K562 (cell line): Measurements from ENCODE around the gene ZFHX2. TPM values are rescaled to one million over a fixed set of nuclear protein-coding genes. Genes with fewer than 3 reads are reported as not detected.

ENCODE experiments used
- ATAC-seq: fragments of 200-7000 bp; cut with Tn5 transposase; 3 replicates; pipeline ENCODE4 v1.9.1; 2020; ENCODE audit warnings: moderate library complexity
- BruUV-seq: library from RNA; stranded (reverse); fragments of 400-500 nt; replicated peaks from 2 replicates; lab custom pipeline; 2021; lab: Mats Ljungman, UMichigan
- CTCF ChIA-PET: fragments of 300-600 bp; formaldehyde crosslinking; extraction: SDS; loops from one replicate; lab custom pipeline; 2021; ENCODE audit warnings: low intra/inter-chr PET ratio; lab: Yijun Ruan, JAX
- POLR2A ChIA-PET: fragments of 300-600, 350-650 bp; sonication (Branson Sonifier 250); formaldehyde crosslinking; extraction: SDS; loops from one replicate; lab custom pipeline; 2021; ENCODE audit warnings: antibody characterized with exemption, inconsistent platforms; lab: Yijun Ruan, JAX
- DNase-seq, 4 experiments: peaks; one replicate each; pipeline versions ENCODE4 v3.0.0 to v3.0.0-alpha.2; 2011 to 2018; ENCODE audit warnings: low spot score in 3 of 4, mixed read lengths in 3 of 4; ENCODE audit errors: extremely low read depth in 1 of 4
- FAIRE-seq: peaks from 2 replicates; lab custom pipeline; 2011; peaks lifted over from hg19 to GRCh38; lab: Jason Lieb, UNC
- H2AFZ ChIP-seq: 2 replicates; pipeline ENCODE4 v1.6.0; 2011; ENCODE audit warnings: low read depth, low read length, control low read depth, inconsistent platforms
- H3K27ac ChIP-seq: fragments of 200-600 bp; 3 replicates; pipeline ENCODE4 v1.8.0; 2011; ENCODE audit warnings: low read depth, mild to moderate bottlenecking, control low read depth, inconsistent platforms, low read length, moderate library complexity, mixed read lengths; ENCODE audit errors: extremely low read depth
- H3K27me3 ChIP-seq, 2 experiments: fragments of 300-600 bp in 1 of 2; 2 replicates in 1 of 2; 3 replicates in 1 of 2; pipeline versions ENCODE4 v1.6.0 to v1.8.0; 2011; ENCODE audit warnings: inconsistent platforms in 2 of 2, low read length in 2 of 2, mild to moderate bottlenecking in 1 of 2, mixed read lengths in 1 of 2, moderate library complexity in 1 of 2; ENCODE audit not compliant: control insufficient read depth in 2 of 2, insufficient read depth in 2 of 2
- H3K36me3 ChIP-seq: fragments of 300-600 bp; 3 replicates; pipeline ENCODE4 v1.8.0; 2011; ENCODE audit warnings: mild to moderate bottlenecking, low read length, inconsistent platforms; ENCODE audit not compliant: control insufficient read depth, insufficient read depth
- H3K4me1 ChIP-seq, 2 experiments: fragments of 200-600 bp in 1 of 2; replicated peaks in 1 of 2; 2 replicates in 1 of 2; 3 replicates in 1 of 2; pipeline versions ENCODE4 v1.5.1 to v1.8.0; 2011; ENCODE audit warnings: inconsistent platforms in 2 of 2, low read length in 2 of 2, mild to moderate bottlenecking in 1 of 2, mixed read lengths in 1 of 2, moderate library complexity in 1 of 2; ENCODE audit not compliant: control insufficient read depth in 2 of 2, insufficient read depth in 2 of 2
- H3K4me2 ChIP-seq: 2 replicates; pipeline ENCODE4 v1.6.1; 2011; ENCODE audit warnings: low read length, control low read depth, inconsistent platforms, mixed read lengths; ENCODE audit not compliant: insufficient read depth
- H3K4me3 ChIP-seq: fragments of 200-600 bp; sonication (generic), shearing (Covaris generic); 2 replicates; pipeline ENCODE4 v1.5.1; 2016; ENCODE audit warnings: control low read depth, inconsistent platforms
- H3K79me2 ChIP-seq: fragments of 200-600 bp; 3 replicates; pipeline ENCODE4 v1.8.0; 2011; ENCODE audit warnings: low read length, inconsistent platforms; ENCODE audit not compliant: control insufficient read depth, insufficient read depth
- H3K9ac ChIP-seq, 2 experiments: 2 replicates each; pipeline versions ENCODE4 v1.6.0 to v1.6.1; 2011; ENCODE audit warnings: low read depth in 2 of 2, low read length in 2 of 2, control low read depth in 1 of 2, inconsistent platforms in 1 of 2, mild to moderate bottlenecking in 1 of 2, mixed read lengths in 1 of 2; ENCODE audit not compliant: insufficient read depth in 1 of 2
- H3K9me1 ChIP-seq: one replicate; pipeline ENCODE4 v1.6.0; 2011; ENCODE audit warnings: inconsistent platforms, mild to moderate bottlenecking, low read length, moderate library complexity; ENCODE audit not compliant: control insufficient read depth, insufficient read depth
- H3K9me3 ChIP-seq: replicated peaks from 2 replicates; pipeline ENCODE4 v1.5.1; 2011; ENCODE audit warnings: low read depth, low read length, inconsistent platforms; ENCODE audit not compliant: control insufficient read depth, insufficient read depth
- H4K20me1 ChIP-seq: replicated peaks from 2 replicates; pipeline ENCODE4 v1.6.1; 2011; ENCODE audit warnings: low read length, inconsistent platforms, mixed read lengths; ENCODE audit not compliant: control insufficient read depth, insufficient read depth
- E2F1 ChIP-seq: sonication (generic); formaldehyde crosslinking; IDR thresholded peaks from 2 replicates; pipeline ENCODE4 v1.8.1; 2023; ENCODE audit warnings: mild to moderate bottlenecking, missing genetic modification reagents, moderate library complexity
- ETS2 ChIP-seq: IDR thresholded peaks from 2 replicates; pipeline ENCODE4 v1.6.1; 2016; ENCODE audit warnings: borderline replicate concordance, missing genetic modification characterization, mild to moderate bottlenecking, moderate library complexity, missing compliant biosample characterization; ENCODE audit not compliant: poor library complexity, severe bottlenecking
- FOXO4 ChIP-seq: fragments of 450-650 bp; formaldehyde crosslinking; IDR thresholded peaks from 2 replicates; pipeline ENCODE4 v1.4.0; 2020; ENCODE audit warnings: mild to moderate bottlenecking, moderate library complexity
- GATAD2A ChIP-seq: fragments of 450-650 bp; IDR thresholded peaks from 2 replicates; pipeline ENCODE4 v1.6.1; 2017
- HDAC2 ChIP-seq: fragments of 450-650 bp; IDR thresholded peaks from 2 replicates; pipeline ENCODE4 v1.6.1; 2016; ENCODE audit warnings: mild to moderate bottlenecking
- MCM5 ChIP-seq: fragments of 450-650 bp; IDR thresholded peaks from 2 replicates; pipeline ENCODE4 v1.6.1; 2016; ENCODE audit warnings: low read depth
- NCOA6 ChIP-seq: fragments of 450-650 bp; IDR thresholded peaks from 2 replicates; pipeline ENCODE4 v1.6.1; 2017; ENCODE audit warnings: mild to moderate bottlenecking
- NFATC3 ChIP-seq: fragments of 450-650 bp; IDR thresholded peaks from 2 replicates; pipeline ENCODE4 v1.6.1; 2017; ENCODE audit warnings: mild to moderate bottlenecking
- PATZ1 ChIP-seq: fragments of 250-450 bp; sonication (Bioruptor Pico); IDR thresholded peaks from 2 replicates; pipeline ENCODE4 v1.5.0; 2020; ENCODE audit warnings: mild to moderate bottlenecking, borderline replicate concordance
- POU5F1 ChIP-seq: fragments of 150-350 bp; IDR thresholded peaks from 2 replicates; pipeline ENCODE4 v1.6.1; 2014; ENCODE audit warnings: borderline replicate concordance, low read length, low read depth, mild to moderate bottlenecking; ENCODE audit not compliant: partially characterized antibody
- SAP30 ChIP-seq: fragments of 200-600 bp; sonication (generic); IDR thresholded peaks from 2 replicates; pipeline ENCODE4 v1.6.1; 2012; ENCODE audit warnings: borderline replicate concordance, low read depth, mild to moderate bottlenecking, moderate library complexity, low read length, control low read depth, inconsistent platforms; ENCODE audit not compliant: insufficient read depth, poor library complexity, severe bottlenecking
- SRSF7 ChIP-seq: fragments of 200-400 bp; formaldehyde crosslinking; optimal IDR thresholded peaks from 2 replicates; pipeline ENCODE3; 2017; ENCODE audit warnings: mild to moderate bottlenecking, low read depth, low read length
- TAF1 ChIP-seq: IDR thresholded peaks from 2 replicates; pipeline ENCODE4 v1.6.1; 2011; ENCODE audit warnings: mild to moderate bottlenecking, low read length, moderate library complexity; ENCODE audit not compliant: insufficient read depth, control insufficient read depth, severe bottlenecking; ENCODE audit errors: extremely low read depth
- ZNF121 ChIP-seq: sonication (generic); formaldehyde crosslinking; conservative IDR thresholded peaks from 2 replicates; pipeline ENCODE4 v1.8.0; 2022; ENCODE audit warnings: missing genetic modification reagents
- ZNF431 ChIP-seq: sonication (generic); formaldehyde crosslinking; IDR thresholded peaks from 2 replicates; pipeline ENCODE4 v1.8.0; 2022; ENCODE audit warnings: mild to moderate bottlenecking, missing genetic modification reagents
- WGBS: fragments of 100-300 bp; shearing (Covaris generic); methylation state at CpG from one replicate; pipeline ENCODE4 v1.1.6; 2016; ENCODE audit warnings: low coverage, mixed read lengths; ENCODE audit not compliant: insufficient coverage; ENCODE audit errors: missing lambda C conversion rate; 5-methylcytosine and 5-hydroxymethylcytosine counted together
- in situ Hi-C: fragments of 300-500 bp; cut with MboI; formaldehyde crosslinking; loops from 4 replicates; pipeline ENCODE4 v1.15.0; 2018; ENCODE audit warnings: inconsistent platforms, mixed read lengths
- intact Hi-C: fragments of 100-400 bp; cut with micrococcal nuclease; formaldehyde crosslinking; loops from 2 replicates; pipeline ENCODE4 v1.14.2; 2022
- polyA plus RNA-seq, 8 experiments: library from polyadenylated mRNA; depleted of rRNA in 4 of 8; stranded (reverse) in 5 of 8; unstranded in 3 of 8; fragments of >200 nt; fragmentation: Nextera tagmentation in 2 of 8; fragmentation: Illumina TruSeq in 1 of 8; extraction: Ambion mirVana in 2 of 8; extraction: Trizol in 1 of 8; gene quantifications; 2 replicates each; pipeline versions ENCODE4 v1.2.1 to v1.2.3, GENCODE V29; 2011 to 2014; ENCODE audit warnings: inconsistent platforms in 1 of 8, missing spikeins in 1 of 8
- total RNA-seq, 7 experiments: library from RNA; depleted of rRNA in 6 of 7; stranded (reverse); fragments of >200 nt in 6 of 7; fragmentation: Illumina TruSeq in 2 of 7; extraction: Trizol in 2 of 7; gene quantifications; 2 replicates each; pipeline versions ENCODE4 v1.2.1 to v1.2.3, GENCODE V29; 2011 to 2021; ENCODE audit warnings: low replicate concordance in 1 of 7

The ZFHX2 gene
- total and polyA plus RNA-seq, 9 of the 15 experiments (the other 6 are each of a cell fraction or from before 2014, with no cell fraction given): 0.06 to 0.11 (median 0.11) TPM; not detected in 4

GRCh38 chr14:23572524-23572828 lies 20.9 kb upstream of the ZFHX2 start:
- intact Hi-C loops (no loop called here), in situ Hi-C loops (no loop called here)
- POLR2A ChIA-PET: interaction anchor here (0.6 to 0.8 kb wide), 4 partner anchors 10 to 574 kb away, joined by 3 to 6 read pairs (median 3); no protein-coding TSS in a partner anchor
- Histone ChIP-seq H3K79me2 (no peaks in the 10 kb centered on the region), H2AFZ (no peak overlapping the region), H3K4me3 (no peak overlapping the region), H3K9me3 (no peaks in the 10 kb centered on the region; the same call in 1 of the 2 replicates), H3K4me1 (peaks cover 12 to 32% of the 10 kb centered on the region in 2 experiments; a peak in 4 of 5 replicates), H3K4me2 (no peak overlapping the region; the same call in 1 of the 2 replicates), H4K20me1 (no peaks in the 10 kb centered on the region), H3K36me3 (no peaks in the 10 kb centered on the region), H3K9me1 (no peaks in the 10 kb centered on the region), H3K27me3 (no peaks in the 10 kb centered on the region), H3K9ac (no peak overlapping the region), H3K27ac (no peak overlapping the region)
- ATAC-seq (no peak), FAIRE-seq (no peak), DNase-seq (no peak)
- 27% methylated on average over 4 of the region's 4 CpGs for WGBS
- CTCF ChIA-PET: no interaction called here
- no TSS peak for BruUV-seq
- TF ChIP-seq SRSF7 (no peak), ETS2 (tag) (no peak), TAF1 (no peak), HDAC2 (no peak), ZNF121 (CRISPR knock-in tag) (no peak), NCOA6 (no peak), NFATC3 (no peak), PATZ1 (CRISPR knock-in tag) (no peak), ZNF431 (no peak), GATAD2A (no peak), SAP30 (no peak), MCM5 (no peak), FOXO4 (CRISPR knock-in tag) (no peak), POU5F1 (no peak), E2F1 (CRISPR knock-in tag) (no peak)
